Measurements from ENCODE around the gene TSFM.

Gene TSFM

DNA sequence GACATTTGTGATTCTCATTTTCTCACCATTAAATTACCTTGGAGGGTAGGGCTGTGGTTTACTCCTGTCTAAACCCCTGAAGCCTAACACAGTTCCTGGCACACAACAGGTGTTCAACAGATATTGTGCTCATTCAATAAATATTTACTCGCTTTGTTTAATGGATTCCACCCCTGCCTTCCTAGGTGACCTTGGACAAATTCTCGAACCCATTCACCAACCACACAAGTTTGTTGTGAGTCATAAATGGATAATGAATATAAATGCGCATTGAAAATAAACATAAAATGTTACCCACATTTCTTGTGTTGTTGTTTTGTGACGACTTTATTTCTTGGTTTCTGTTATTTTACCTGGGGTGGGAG is 362 bp upstream of the TSFM start:
- DNase-seq = no peak

GRCh38 chr12:57783466-57783801 is 847 bp downstream of the TSFM start:
- DNase-seq = no peak

GRCh38 chr12:57783861-57784260 is 1.3 kb downstream of the TSFM start:
- no peak for DNase-seq

- no peak for DNase-seq
Observed at GRCh38 chr12:57793920-57794319, 11.3 kb downstream of the TSFM start.

DNA sequence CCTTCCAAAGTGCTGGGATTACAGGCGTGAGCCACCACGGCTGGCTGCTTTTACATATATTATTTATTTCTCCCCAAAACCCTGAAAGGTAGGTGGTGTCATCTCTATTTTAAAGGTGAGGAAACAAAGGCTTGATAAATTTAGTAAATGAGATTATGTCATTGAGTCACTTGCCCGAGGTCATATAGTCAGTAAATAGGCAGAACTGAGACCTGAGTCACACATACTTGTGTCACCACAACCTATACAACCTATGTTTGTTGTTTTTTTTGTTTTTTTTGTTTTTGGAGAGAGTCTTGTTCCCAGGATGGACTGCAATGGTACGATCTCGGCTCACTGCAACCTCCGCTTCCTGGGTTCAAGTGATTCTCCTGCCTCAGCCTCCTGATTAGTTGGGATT is 12.8 kb downstream of the TSFM start:
- no peak for DNase-seq

DNA sequence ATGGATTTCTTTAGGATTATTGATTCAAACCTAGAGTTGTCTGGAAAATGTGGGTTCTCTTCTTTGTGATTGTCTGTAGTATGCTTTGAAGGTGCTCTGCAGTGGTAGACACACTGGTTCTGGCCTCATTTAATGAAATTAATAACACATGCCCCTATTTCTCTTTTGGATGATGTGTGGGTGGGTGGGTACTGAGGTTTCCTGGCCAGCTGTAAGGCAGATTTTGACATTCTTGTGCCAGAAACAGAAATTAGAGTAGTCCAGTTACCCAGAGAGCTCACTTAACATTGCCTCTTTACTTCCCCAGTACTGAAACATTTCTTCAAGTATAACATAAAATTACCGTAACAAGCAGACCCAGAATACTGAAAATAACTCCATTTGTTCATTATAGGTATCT is 14.4 kb downstream of the TSFM start:
- no peak for DNase-seq

GRCh38 chr12:57797933-57798332 is 15.3 kb downstream of the TSFM start:
- DNase-seq = no peak

DNA sequence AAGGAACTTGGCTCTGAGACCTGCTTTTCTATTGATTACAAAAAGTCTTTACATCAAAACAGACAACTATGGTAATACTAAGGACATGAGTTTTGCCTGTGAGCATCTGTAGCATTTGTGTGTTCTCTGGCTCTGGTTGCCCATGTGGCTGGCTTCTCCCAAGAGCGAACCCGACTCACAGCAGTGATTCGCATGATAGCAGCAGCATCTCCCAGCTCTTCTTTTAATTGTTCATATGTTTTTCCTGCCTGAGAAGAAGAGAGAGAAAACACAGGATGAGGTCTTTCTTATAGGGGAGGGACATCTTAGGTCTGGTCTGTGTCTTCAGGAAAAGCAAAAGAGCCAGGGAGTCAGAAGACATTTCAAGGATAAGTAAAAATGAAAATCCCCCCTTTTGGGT is 18.4 kb downstream of the TSFM start:
- no peak for DNase-seq

DNA sequence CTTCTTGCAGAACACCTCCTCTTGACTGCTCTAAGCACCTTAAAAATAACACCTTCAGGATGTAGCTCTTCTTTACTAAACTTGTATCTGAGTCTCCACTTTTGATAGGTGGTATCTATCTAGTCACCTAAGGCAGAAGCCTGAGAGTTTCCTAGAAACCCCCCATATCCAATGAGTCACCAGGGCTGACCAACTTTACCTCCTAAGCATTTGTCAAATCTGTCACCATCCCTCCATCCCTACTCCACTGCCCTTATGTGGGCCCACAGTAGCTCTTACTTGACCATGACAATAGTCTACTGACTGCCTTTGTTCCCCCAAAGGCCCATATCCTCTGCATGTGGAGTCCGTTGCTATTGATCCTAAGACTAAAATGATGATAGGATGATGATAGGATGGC is 20.0 kb downstream of the TSFM start:
- no peak for DNase-seq

DNA sequence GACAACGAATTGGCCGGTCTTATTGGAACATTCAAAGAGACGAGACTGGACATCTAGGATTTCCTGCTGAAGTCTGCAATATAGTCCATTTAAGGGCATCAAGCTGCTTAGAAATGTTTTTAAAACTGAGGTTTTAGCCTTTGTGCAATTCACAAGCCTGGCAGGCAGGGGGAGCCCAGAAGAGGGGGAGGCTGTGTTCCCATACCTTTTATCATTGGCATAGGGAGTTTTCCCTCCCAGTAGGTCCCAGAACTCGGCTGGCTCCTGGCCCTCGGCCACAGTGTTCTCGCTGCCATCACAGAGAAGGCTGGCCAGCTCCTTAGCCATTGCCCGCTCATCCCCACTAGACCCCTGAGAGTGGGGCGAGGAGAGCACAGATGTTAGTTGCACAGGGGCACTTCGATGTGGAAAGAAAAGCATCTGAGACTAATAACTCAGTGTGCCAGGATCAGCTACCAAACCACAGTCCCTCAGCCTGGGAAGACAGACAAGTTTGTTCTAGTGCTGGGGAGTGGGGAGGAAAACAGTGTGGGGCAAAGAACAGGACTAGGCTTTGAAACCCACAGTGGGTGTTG is 20.8 kb downstream of the TSFM start:
- no peak for DNase-seq

- DNase-seq = no peak
Observed at GRCh38 chr12:57806677-57807076, 24.1 kb downstream of the TSFM start.

DNA sequence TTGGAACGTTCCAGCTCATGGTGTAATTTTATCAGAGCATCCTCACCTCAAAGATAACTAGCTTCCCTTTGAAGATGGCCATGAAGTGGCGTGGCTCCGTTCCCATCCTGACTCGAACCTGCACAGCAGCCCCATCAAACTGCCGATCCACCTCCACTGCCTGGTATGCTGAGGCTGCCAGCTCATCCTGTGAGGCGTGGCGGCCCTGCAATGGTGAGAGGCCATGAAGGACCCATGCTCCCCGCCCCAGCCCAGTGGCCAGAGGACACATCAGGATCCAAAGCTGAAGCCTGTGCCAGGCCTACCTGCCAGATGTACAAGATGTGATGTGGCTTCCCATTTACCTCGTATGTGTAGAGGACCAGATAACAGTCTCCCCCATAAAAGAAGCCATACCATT is 24.7 kb downstream of the TSFM start:
- no peak for DNase-seq

GRCh38 chr12:57808351-57808750 is 25.8 kb downstream of the TSFM start:
- no peak for DNase-seq

DNA sequence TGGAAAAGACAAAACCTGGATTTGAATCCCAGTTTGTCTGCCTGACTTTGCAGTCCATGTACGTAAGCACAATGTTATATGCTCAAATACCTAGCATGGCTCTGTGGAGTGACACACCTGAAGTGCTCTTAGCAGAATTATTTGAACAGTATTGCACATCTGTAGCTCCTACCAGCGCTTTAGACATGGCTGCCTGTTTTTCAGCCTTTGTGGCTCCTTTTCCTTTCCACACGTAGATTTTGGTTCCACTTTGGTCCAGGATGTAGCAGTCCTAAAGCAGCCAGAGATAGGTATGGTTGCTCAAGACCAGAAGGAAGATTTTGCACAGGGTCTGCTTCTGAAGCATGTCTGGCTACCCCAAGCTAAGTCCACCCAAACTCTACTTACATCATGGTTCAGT is 26.8 kb downstream of the TSFM start:
- DNase-seq = no peak

DNA sequence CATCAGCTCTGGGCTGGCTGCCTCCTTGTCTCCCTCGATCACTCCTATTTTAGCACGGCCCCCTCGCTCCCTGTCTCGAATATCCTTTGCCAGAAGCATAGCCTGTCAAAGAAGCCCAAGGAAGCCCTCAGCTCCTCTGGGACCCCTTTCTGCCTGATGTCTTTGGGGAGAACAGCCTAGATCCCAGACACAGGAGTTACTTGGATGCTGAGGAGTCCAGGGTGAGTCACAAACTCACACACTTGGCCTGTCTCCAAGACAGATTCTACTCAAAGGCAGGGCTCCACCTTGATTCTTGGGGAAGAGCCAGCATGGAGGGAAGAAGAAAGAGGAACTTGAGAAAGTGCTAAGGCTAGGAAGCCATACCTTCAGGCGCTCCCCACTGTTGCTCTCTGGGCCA is 27.9 kb downstream of the TSFM start:
- DNase-seq = no peak

DNA sequence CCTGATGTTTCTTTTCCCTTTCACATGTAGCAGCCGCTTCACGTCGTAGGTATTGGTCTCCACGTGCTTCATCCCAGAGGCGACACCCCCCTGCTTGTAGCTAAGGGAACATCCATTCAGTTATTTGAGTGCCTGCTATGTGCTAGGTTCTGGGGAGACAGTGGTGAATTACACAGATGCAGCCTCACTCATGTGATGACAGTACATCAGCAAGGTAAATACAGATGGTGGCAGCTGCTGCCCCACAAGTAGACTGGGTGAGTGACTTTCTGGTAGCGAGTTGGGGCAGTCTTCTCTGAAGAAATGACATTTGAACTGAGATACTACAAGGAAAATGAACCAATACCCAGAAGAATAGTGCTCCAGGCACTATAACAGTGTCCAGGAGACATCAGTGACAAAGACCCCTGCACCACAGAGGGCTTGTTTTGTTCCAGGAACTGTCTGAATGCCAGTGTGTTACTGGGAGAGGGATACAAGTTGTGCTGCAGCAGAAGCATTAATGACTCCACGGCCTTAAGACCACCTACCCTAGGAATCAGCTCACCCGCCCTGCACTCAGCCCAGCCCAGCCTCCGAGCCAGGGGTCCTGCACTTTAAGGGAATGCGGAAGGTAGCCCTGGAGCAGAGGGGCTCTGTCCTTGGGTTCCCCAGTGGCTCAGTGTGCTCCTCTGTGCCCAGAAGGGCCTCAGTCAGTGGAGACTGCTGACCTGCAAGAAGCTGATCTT is 28.6 kb downstream of the TSFM start:
- DNase-seq = no peak

GRCh38 chr12:57813111-57813970 is 30.8 kb downstream of the TSFM start:
- DNase-seq = no peak

GRCh38 chr12:57813971-57814772 is 31.6 kb downstream of the TSFM start:
- no peak for DNase-seq

GRCh38 chr12:57815177-57816000 is 32.8 kb downstream of the TSFM start:
- DNase-seq = no peak

GRCh38 chr12:57816001-57816854 is 33.6 kb downstream of the TSFM start:
- no peak for DNase-seq

DNA sequence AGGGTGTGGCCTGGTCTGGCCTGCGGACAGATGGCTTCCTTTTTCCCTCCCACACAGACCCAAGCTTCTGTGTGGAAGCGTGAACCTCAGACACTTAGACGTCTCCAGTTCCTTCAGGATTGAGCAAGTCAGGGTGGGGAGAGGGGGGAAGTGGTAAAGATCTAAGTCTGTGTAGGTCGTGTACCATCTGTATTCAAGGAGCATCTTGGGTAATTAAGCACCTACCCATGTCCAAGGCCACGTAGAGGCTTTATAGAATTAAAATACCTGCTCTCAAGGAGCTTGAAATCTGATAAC is 34.2 kb downstream of the TSFM start:
- DNase-seq = no peak
